Subcutaneous adipose tissue (tissue), 4 donors: ENCODE data around the gene GIMAP6. TPM values are rescaled to one million over a fixed set of nuclear protein-coding genes. Genes with fewer than 3 reads are reported as not detected.

Source experiments
- total RNA-seq, 4 donors: library from RNA; depleted of rRNA; stranded (reverse); fragments of >200 nt; gene quantifications; one replicate each; pipeline ENCODE4 v1.1.0, GENCODE V29; 2016

The GIMAP6 gene
- total RNA-seq, 4 donors from 2014 or later: 34.4 to 78.0 (median 43.1) TPM

Other genes starting within 250 kb of the GIMAP6 start
- gene GIMAP8, start 181.8 kb downstream of the GIMAP6 start, total RNA-seq: 10 to 100 TPM in 3 of 4 donors, 1 to 10 TPM in 1; 9.9 to 29.0 (median 15.0) TPM
- gene GIMAP7, start 117.5 kb downstream of the GIMAP6 start, total RNA-seq: 10 to 100 TPM; 13.6 to 39.4 (median 23.4) TPM
- 10 to 100 TPM; 43.9 to 69.1 (median 54.8) TPM for gene GIMAP4, start 65.0 kb downstream of the GIMAP6 start, total RNA-seq
- gene GIMAP2, start 53.3 kb upstream of the GIMAP6 start, total RNA-seq: 10 to 100 TPM; 10.9 to 45.9 (median 26.0) TPM
- 10 to 100 TPM in 3 of 4 donors, 1 to 10 TPM in 1; 5.9 to 21.9 (median 12.0) TPM for gene GIMAP1, start 84.2 kb upstream of the GIMAP6 start, total RNA-seq
- 10 to 100 TPM; 31.1 to 89.7 (median 50.4) TPM for gene GIMAP5, start 105.0 kb upstream of the GIMAP6 start, total RNA-seq
- gene TMEM176B, start 168.0 kb upstream of the GIMAP6 start, total RNA-seq: 10 to 100 TPM; 11.3 to 43.0 (median 26.0) TPM
- 10 to 100 TPM in 3 of 4 donors, 1 to 10 TPM in 1; 4.5 to 20.3 (median 17.9) TPM for gene TMEM176A, start 168.4 kb upstream of the GIMAP6 start, total RNA-seq
- under 1 TPM in 2 of 4 donors, not detected in 2; 0.33 to 0.68 TPM for gene AOC1, start 220.1 kb upstream of the GIMAP6 start, total RNA-seq